PC-3 (cell line): ENCODE measurements around the gene SFT2D2. TPM values are rescaled to one million over a fixed set of nuclear protein-coding genes. Genes with fewer than 3 reads are reported as not detected.

Experiments
- ATAC-seq: fragments of 200-7000 bp; cut with Tn5 transposase; 2 replicates; pipeline ENCODE4 v1.9.1; 2020; ENCODE audit warnings: mild to moderate bottlenecking, moderate library complexity
- Bru-seq: library from RNA; stranded (reverse); fragments of 400-500 nt; gene quantifications from one replicate; lab custom pipeline; 2021; lab: Mats Ljungman, UMichigan
- BruChase-seq, 2 experiments: library from RNA; stranded (reverse); fragments of 400-500 nt; gene quantifications; one replicate each; lab custom pipeline; 2021; lab: Mats Ljungman, UMichigan
- BruUV-seq: library from RNA; stranded (reverse); fragments of 400-500 nt; replicated peaks from 2 replicates; lab custom pipeline; 2021; lab: Mats Ljungman, UMichigan
- CTCF ChIA-PET: fragments of 300-600 bp; sonication (Branson Sonifier 250); formaldehyde crosslinking; loops from one replicate; lab custom pipeline; 2022; ENCODE audit warnings: antibody characterized with exemption; lab: Charles Lee
- POLR2A ChIA-PET: fragments of 300-600 bp; sonication (Branson Sonifier 250); formaldehyde crosslinking; loops from one replicate; lab custom pipeline; 2022; ENCODE audit warnings: antibody characterized with exemption; ENCODE audit not compliant: unreplicated experiment; lab: Charles Lee
- DNase-seq: peaks from one replicate; pipeline ENCODE4 v3.0.0-alpha.2; 2015
- H2AFZ ChIP-seq: fragments of 300-600 bp; sonication (generic); 2 replicates; pipeline ENCODE4 v1.6.0; 2016; ENCODE audit warnings: antibody characterized with exemption, low read length
- H3F3A ChIP-seq: fragments of 300-600 bp; sonication (generic); one replicate; pipeline ENCODE4 v1.6.0; 2017; ENCODE audit warnings: antibody characterized with exemption, low read length, control low read depth, mild to moderate bottlenecking; ENCODE audit not compliant: unreplicated experiment
- H3K27ac ChIP-seq: fragments of 300-600 bp; sonication (generic); 2 replicates; pipeline ENCODE4 v1.5.1; 2016; ENCODE audit warnings: mild to moderate bottlenecking, low read length
- H3K27me3 ChIP-seq: fragments of 300-600 bp; sonication (generic); 2 replicates; pipeline ENCODE4 v1.6.1; 2016; ENCODE audit warnings: low read length, mixed read lengths
- H3K36me3 ChIP-seq: fragments of 300-600 bp; sonication (generic); 2 replicates; pipeline ENCODE4 v1.6.1; 2016; ENCODE audit warnings: low read depth, mixed run types, low read length, mixed read lengths
- H3K4me1 ChIP-seq: fragments of 300-600 bp; sonication (generic); 2 replicates; pipeline ENCODE4 v1.5.1; 2016; ENCODE audit warnings: low read length; ENCODE audit not compliant: insufficient read depth
- H3K4me2 ChIP-seq: fragments of 300-600 bp; sonication (generic); 2 replicates; pipeline ENCODE4 v1.6.0; 2016; ENCODE audit warnings: low read length
- H3K4me3 ChIP-seq: fragments of 300-600 bp; sonication (generic); 2 replicates; pipeline ENCODE4 v1.5.1; 2016; ENCODE audit warnings: mild to moderate bottlenecking, low read length, mixed read lengths
- H3K79me2 ChIP-seq: fragments of 300-600 bp; sonication (generic); 2 replicates; pipeline ENCODE4 v1.6.1; 2017; ENCODE audit warnings: low read length, mixed read lengths
- H3K9ac ChIP-seq: fragments of 300-600 bp; sonication (generic); 2 replicates; pipeline ENCODE4 v1.6.0; 2016; ENCODE audit warnings: mild to moderate bottlenecking, low read length
- H3K9me2 ChIP-seq: fragments of 300-600 bp; sonication (generic); replicated peaks from 2 replicates; pipeline ENCODE4 v1.6.1; 2016; ENCODE audit warnings: mixed run types, low read length, mixed read lengths
- H3K9me3 ChIP-seq: fragments of 300-600 bp; sonication (generic); 2 replicates; pipeline ENCODE4 v1.6.1; 2016; ENCODE audit warnings: low read length, mixed read lengths
- H4K20me1 ChIP-seq: fragments of 300-600 bp; sonication (generic); 2 replicates; pipeline ENCODE4 v1.6.1; 2016; ENCODE audit warnings: low read length, mixed read lengths
- EZH2 ChIP-seq: fragments of 300-600 bp; sonication (generic); IDR thresholded peaks from one replicate; pipeline ENCODE4 v1.6.1; 2017; ENCODE audit warnings: antibody characterized with exemption, mild to moderate bottlenecking, low read length; ENCODE audit not compliant: unreplicated experiment
- EZH2phosphoT487 ChIP-seq: fragments of 300-600 bp; sonication (generic); IDR thresholded peaks from 2 replicates; pipeline ENCODE4 v1.6.1; 2018; ENCODE audit warnings: mild to moderate bottlenecking, antibody characterized with exemption, low read length, borderline replicate concordance
- intact Hi-C: fragments of 100-400 bp; cut with micrococcal nuclease; formaldehyde crosslinking; loops from 2 replicates; pipeline ENCODE4 v1.9.0; 2023
- long read RNA-seq: library from polyadenylated mRNA; unstranded; transcript quantifications from one replicate; pipeline ENCODE4 v2.0.0, GENCODE V29; 2021; ENCODE audit not compliant: unreplicated experiment
- total RNA-seq: library from RNA; depleted of rRNA; stranded (reverse); fragments of >200 nt; gene quantifications from 2 replicates; pipeline ENCODE4 v1.2.3, GENCODE V29; 2014; rRNA removed
- TF ChIP-seq, protein P1 (sequence below): fragments of 300-600 bp; sonication (generic); conservative IDR thresholded peaks from 2 replicates; pipeline ENCODE4 v1.5.1; 2017; ENCODE audit warnings: antibody characterized with exemption, low read depth, mild to moderate bottlenecking, low read length

The SFT2D2 gene
- total RNA-seq (36.8 and 38.7 TPM in 2 replicates), Bru-seq, nascent RNA (percentile 88 among the genes with signal in this experiment), BruChase-seq, experiment 1, labeled RNA remaining after a 6-hour chase (percentile 96 among the genes with signal in this experiment), BruChase-seq, experiment 2, labeled RNA remaining after a 2-hour chase (percentile 93 among the genes with signal in this experiment)
- long read RNA-seq, full-length matches to known transcripts = 3 of 27 reads
- long read RNA-seq, partial matches to known transcripts = 2 of 27 reads
- long read RNA-seq, other reads (novel, unspliced or antisense) = 22 of 27 reads

- Histone ChIP-seq H3K79me2 (peaks cover 48% of the 10 kb centered on the region), H3K9me2 (no peaks in the 10 kb centered on the region), H3K27me3 (no peaks in the 10 kb centered on the region), H3K4me1 (peaks cover 55% of the 10 kb centered on the region), H3F3A (peaks cover 7% of the 10 kb centered on the region), H3K9me3 (no peaks in the 10 kb centered on the region), H3K4me3 (peak within 1 kb of the TSS; percentile 89), H3K4me2 (peak within 1 kb of the TSS; percentile 97), H3K27ac (peak within 1 kb of the TSS; percentile 51), H4K20me1 (peaks cover 6% of the 10 kb centered on the region; the same call in 1 of the 2 replicates), H3K9ac (peak within 1 kb of the TSS; percentile 90), H3K36me3 (peaks cover 12% of the 10 kb centered on the region), H2AFZ (peak within 1 kb of the TSS; percentile 99)
- TF ChIP-seq, protein P1, sequence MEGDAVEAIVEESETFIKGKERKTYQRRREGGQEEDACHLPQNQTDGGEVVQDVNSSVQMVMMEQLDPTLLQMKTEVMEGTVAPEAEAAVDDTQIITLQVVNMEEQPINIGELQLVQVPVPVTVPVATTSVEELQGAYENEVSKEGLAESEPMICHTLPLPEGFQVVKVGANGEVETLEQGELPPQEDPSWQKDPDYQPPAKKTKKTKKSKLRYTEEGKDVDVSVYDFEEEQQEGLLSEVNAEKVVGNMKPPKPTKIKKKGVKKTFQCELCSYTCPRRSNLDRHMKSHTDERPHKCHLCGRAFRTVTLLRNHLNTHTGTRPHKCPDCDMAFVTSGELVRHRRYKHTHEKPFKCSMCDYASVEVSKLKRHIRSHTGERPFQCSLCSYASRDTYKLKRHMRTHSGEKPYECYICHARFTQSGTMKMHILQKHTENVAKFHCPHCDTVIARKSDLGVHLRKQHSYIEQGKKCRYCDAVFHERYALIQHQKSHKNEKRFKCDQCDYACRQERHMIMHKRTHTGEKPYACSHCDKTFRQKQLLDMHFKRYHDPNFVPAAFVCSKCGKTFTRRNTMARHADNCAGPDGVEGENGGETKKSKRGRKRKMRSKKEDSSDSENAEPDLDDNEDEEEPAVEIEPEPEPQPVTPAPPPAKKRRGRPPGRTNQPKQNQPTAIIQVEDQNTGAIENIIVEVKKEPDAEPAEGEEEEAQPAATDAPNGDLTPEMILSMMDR = no peak
- peak; percentile 91 for ATAC-seq
- ChIA-PET POLR2A (interaction anchor here (0.6 to 0.7 kb wide), 2 partner anchors 65 to 1315 kb away, joined by 3 to 7 read pairs; no protein-coding TSS in a partner anchor), CTCF (interaction anchor here (0.6 to 2.3 kb wide), 4 partner anchors 10 to 334 kb away, joined by 3 to 8 read pairs (median 4); no protein-coding TSS in a partner anchor)
- DNase-seq = peak; percentile 85
- intact Hi-C loops = loop anchor here (2.0 to 5.0 kb wide), 3 partner anchors 47 to 508 kb away; partner anchors contain the start of gene TIPRL
- BruUV-seq = TSS peak; percentile 96
Observed at GRCh38 chr1:168225476-168226190, at the start of gene SFT2D2. SFT2D2 (plus strand) TSS chr1:168226004; CDS start chr1:168226080, 76 bp downstream.

DNA sequence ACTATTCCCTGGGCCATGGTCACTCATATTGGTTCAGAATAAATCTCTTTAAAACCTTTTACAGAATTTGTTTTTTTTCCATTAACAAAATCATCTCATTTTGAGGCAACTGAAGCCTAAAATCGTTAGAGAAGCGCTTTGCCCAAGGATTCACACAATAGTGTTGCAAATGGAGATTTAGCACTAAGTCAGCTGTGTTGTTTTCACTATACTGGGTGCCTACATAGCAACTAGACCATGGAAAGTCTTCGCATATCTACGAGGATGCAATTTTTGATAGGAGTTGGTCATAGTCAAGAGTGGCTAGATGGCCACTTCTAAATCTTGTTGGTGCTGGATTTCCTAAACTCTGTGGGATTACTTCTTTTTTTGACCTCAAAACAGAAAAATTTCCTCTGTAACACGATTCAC is 47.6 kb upstream of the SFT2D2 start:
- H3K27ac ChIP-seq = peak overlapping the region; percentile 84

More for the DNA sequence above, 47.6 kb upstream of the SFT2D2 start:
- no peaks in the 10 kb centered on the region for H3K9me2 ChIP-seq
- peaks cover 17% of the 10 kb centered on the region for H3K4me1 ChIP-seq
- intact Hi-C loops = loop anchor here (1.0 to 5.0 kb wide), 3 partner anchors 41 to 241 kb away; partner anchors contain the start of genes DCAF6, MPC2 and SFT2D2
- BruUV-seq = TSS peak; percentile 95
- H3K27me3 ChIP-seq = no peaks in the 10 kb centered on the region
- ChIA-PET CTCF (interaction anchor here (1.1 kb wide), 1 partner anchor 144 kb away, joined by 4 read pairs; no protein-coding TSS in a partner anchor), POLR2A (no interaction called here)
- H3K79me2 ChIP-seq = peaks cover 41% of the 10 kb centered on the region
- no peaks in the 10 kb centered on the region for H3F3A ChIP-seq
- no peaks in the 10 kb centered on the region for H3K36me3 ChIP-seq
- peak overlapping the region; percentile 10; the same call in 1 of the 2 replicates for H3K9ac ChIP-seq
- DNase-seq (no peak), ATAC-seq (no peak)
- H4K20me1 ChIP-seq = no peaks in the 10 kb centered on the region
- no peaks in the 10 kb centered on the region for H3K9me3 ChIP-seq
- peak overlapping the region; percentile 74 for H3K4me3 ChIP-seq
- TF ChIP-seq EZH2 (no peak), EZH2phosphoT487 (no peak)
- TF ChIP-seq, protein P1 = no peak
- peak overlapping the region; percentile 92 for H2AFZ ChIP-seq
- peak overlapping the region; percentile 92 for H3K4me2 ChIP-seq
